Endothelial cell of umbilical vein (primary cell): ENCODE measurements around the gene CEP43. TPM values are rescaled to one million over a fixed set of nuclear protein-coding genes. Genes with fewer than 3 reads are reported as not detected.

Experiments used
- BruUV-seq: library from RNA; stranded (reverse); fragments of 400-500 nt; replicated peaks from 2 replicates; lab custom pipeline; 2021; lab: Mats Ljungman, UMichigan
- CTCF ChIA-PET: fragments of 300-600, 350-600 bp; sonication (Branson Sonifier 250); formaldehyde crosslinking; loops from one replicate; lab custom pipeline; 2021; ENCODE audit warnings: antibody characterized with exemption, inconsistent platforms; lab: Charles Lee
- POLR2A ChIA-PET: fragments of 300-600, 350-600 bp; sonication (Branson Sonifier 250); formaldehyde crosslinking; loops from one replicate; lab custom pipeline; 2021; ENCODE audit warnings: antibody characterized with exemption, inconsistent platforms; lab: Charles Lee
- DNase-seq: peaks from one replicate; pipeline ENCODE4 v3.0.0-alpha.2; 2011; ENCODE audit warnings: low read depth, low spot score
- FAIRE-seq: peaks from 2 replicates; lab custom pipeline; 2011; peaks lifted over from hg19 to GRCh38; lab: Jason Lieb, UNC
- H2AFZ ChIP-seq: 2 replicates; pipeline ENCODE4 v1.6.0; 2012; ENCODE audit warnings: low read depth, low read length, control low read depth, inconsistent platforms
- H3K27ac ChIP-seq: 2 replicates; pipeline ENCODE4 v1.5.1; 2011; ENCODE audit warnings: low read depth, mild to moderate bottlenecking, control low read depth, low read length, moderate library complexity; ENCODE audit not compliant: insufficient read depth
- H3K27me3 ChIP-seq, 2 experiments: 2 replicates each; pipeline versions ENCODE4 v1.6.0 to v1.6.1; 2011; ENCODE audit warnings: low read length in 2 of 2, mixed read lengths in 1 of 2; ENCODE audit not compliant: control insufficient read depth in 2 of 2, insufficient read depth in 2 of 2
- H3K36me3 ChIP-seq, 2 experiments: 2 replicates in 1 of 2; 3 replicates in 1 of 2; pipeline ENCODE4 v1.5.1; 2011; ENCODE audit warnings: low read length in 2 of 2, mild to moderate bottlenecking in 1 of 2, moderate library complexity in 1 of 2; ENCODE audit not compliant: control insufficient read depth in 2 of 2, insufficient read depth in 2 of 2; ENCODE audit errors: extremely low read depth in 1 of 2
- H3K4me1 ChIP-seq: 3 replicates; pipeline ENCODE4 v1.5.1; 2011; ENCODE audit warnings: mild to moderate bottlenecking, low read length; ENCODE audit not compliant: control insufficient read depth, insufficient read depth; ENCODE audit errors: extremely low read depth
- H3K4me2 ChIP-seq: 2 replicates; pipeline ENCODE4 v1.6.1; 2011; ENCODE audit warnings: low read length, control low read depth, mixed read lengths; ENCODE audit not compliant: insufficient read depth
- H3K4me3 ChIP-seq, 3 experiments: fragments of 200-600 bp in 1 of 3; sonication (generic), shearing (Covaris generic) in 1 of 3; replicated peaks in 1 of 3; 2 replicates each; pipeline ENCODE4 v1.5.1; 2011 to 2016; ENCODE audit warnings: control low read depth in 3 of 3, low read length in 3 of 3, mild to moderate bottlenecking in 2 of 3, inconsistent platforms in 1 of 3, low read depth in 1 of 3, moderate library complexity in 1 of 3; ENCODE audit not compliant: insufficient read depth in 1 of 3
- H3K79me2 ChIP-seq: 2 replicates; pipeline ENCODE4 v1.6.0; 2012; ENCODE audit warnings: low read length, inconsistent platforms; ENCODE audit not compliant: control insufficient read depth, insufficient read depth
- H3K9ac ChIP-seq: replicated peaks from 2 replicates; pipeline ENCODE3; 2011; ENCODE audit warnings: low read length, control low read depth; ENCODE audit not compliant: insufficient read depth; ENCODE audit errors: extremely low read depth
- H3K9me1 ChIP-seq: replicated peaks from 3 replicates; pipeline ENCODE4 v1.6.0; 2011; ENCODE audit warnings: mild to moderate bottlenecking, low read length; ENCODE audit not compliant: control insufficient read depth, insufficient read depth; ENCODE audit errors: extremely low read depth
- H3K9me3 ChIP-seq: replicated peaks from 2 replicates; pipeline ENCODE4 v1.5.1; 2012; ENCODE audit warnings: low read length, inconsistent platforms; ENCODE audit not compliant: control insufficient read depth, insufficient read depth
- H4K20me1 ChIP-seq: replicated peaks from 2 replicates; pipeline ENCODE3; 2011; ENCODE audit warnings: mild to moderate bottlenecking, low read length; ENCODE audit not compliant: control insufficient read depth, insufficient read depth; ENCODE audit errors: extremely low read depth
- CTCF ChIP-seq, 2 donors: IDR thresholded peaks; 1 replicate in 1 of 2; 2 replicates in 1 of 2; pipeline ENCODE4 v1.5.1; 2011; ENCODE audit warnings: low read length in 2 of 2, mild to moderate bottlenecking in 2 of 2, moderate library complexity in 2 of 2, control low read depth in 1 of 2, inconsistent platforms in 1 of 2, low read depth in 1 of 2; ENCODE audit not compliant: insufficient read depth in 1 of 2; ENCODE audit errors: extremely low read depth in 1 of 2
- EZH2 ChIP-seq: IDR thresholded peaks from 2 replicates; pipeline ENCODE4 v1.6.1; 2012; ENCODE audit warnings: borderline replicate concordance, low read depth, mild to moderate bottlenecking, moderate library complexity, low read length, inconsistent platforms; ENCODE audit not compliant: severe bottlenecking
- FOS ChIP-seq: IDR thresholded peaks from 2 replicates; pipeline ENCODE4 v1.6.1; 2011; ENCODE audit warnings: mild to moderate bottlenecking, low read length, moderate library complexity, borderline replicate concordance; ENCODE audit not compliant: insufficient read depth
- GATA2 ChIP-seq: IDR thresholded peaks from 2 replicates; pipeline ENCODE4 v1.7.0; 2011; ENCODE audit warnings: low read depth, mild to moderate bottlenecking, moderate library complexity, mixed read lengths, low read length; ENCODE audit not compliant: insufficient read length, insufficient read depth
- JUN ChIP-seq: IDR thresholded peaks from 2 replicates; pipeline ENCODE4 v1.6.1; 2011; ENCODE audit warnings: borderline replicate concordance, low read depth; ENCODE audit not compliant: insufficient read length, insufficient read depth
- MAX ChIP-seq: IDR thresholded peaks from 2 replicates; pipeline ENCODE4 v1.6.1; 2011; ENCODE audit not compliant: insufficient read depth, insufficient read length
- MYC ChIP-seq: IDR thresholded peaks from one replicate; pipeline ENCODE4 v1.6.1; 2011; ENCODE audit warnings: mild to moderate bottlenecking, low read depth, low read length
- POLR2A ChIP-seq: IDR thresholded peaks from 2 replicates; pipeline ENCODE4 v1.6.1; 2012; ENCODE audit warnings: low read depth, mild to moderate bottlenecking, control low read depth, low read length
- POLR2AphosphoS5 ChIP-seq: IDR thresholded peaks from 2 replicates; pipeline ENCODE4 v1.6.1; 2012; ENCODE audit warnings: low read depth, mild to moderate bottlenecking, control low read depth, low read length, moderate library complexity; ENCODE audit not compliant: insufficient read depth
- dilution Hi-C: fragments of 300-500 bp; cut with MboI; formaldehyde crosslinking; loops from one replicate; pipeline ENCODE4 v1.15.0; 2019; ENCODE audit warnings: low sequenced_read_pairs; ENCODE audit not compliant: extremely low pct_ligation_motif_present
- intact Hi-C: fragments of 100-400 bp; cut with micrococcal nuclease; formaldehyde crosslinking; loops from one replicate; pipeline ENCODE4 v1.10.0; 2022
- polyA plus RNA-seq, 4 experiments: library from polyadenylated mRNA; depleted of rRNA in 3 of 4; stranded (reverse) in 3 of 4; unstranded in 1 of 4; fragments of >200 nt; gene quantifications; 2 replicates each; pipeline versions ENCODE4 v1.2.1 to v1.2.3, GENCODE V29; 2011 to 2012; ENCODE audit warnings: missing spikeins in 1 of 4
- total RNA-seq: library from RNA; stranded (reverse); gene quantifications from 2 replicates; pipeline ENCODE4 v1.2.3, GENCODE V29; 2021

CEP43 gene
- total and polyA plus RNA-seq, 2 donors (not counting 3 experiments of a cell fraction or from before 2014, with no cell fraction given), result 6.5 to 22.5 TPM

GRCh38 chr6:167037762-167038161 is 38.6 kb downstream of the CEP43 start:
- ChIA-PET POLR2A (no interaction called here), CTCF (no interaction called here)
- Histone ChIP-seq H3K36me3 (peaks cover 8 to 14% of the 10 kb centered on the region in 2 experiments), H3K4me1 (no peaks in the 10 kb centered on the region), H3K9ac (no peak overlapping the region), H3K9me1 (no peaks in the 10 kb centered on the region), H3K4me3 (no peak overlapping the region), H3K27ac (no peak overlapping the region), H3K9me3 (no peaks in the 10 kb centered on the region), H2AFZ (no peak overlapping the region), H4K20me1 (no peaks in the 10 kb centered on the region), H3K27me3 (no peaks in the 10 kb centered on the region), H3K79me2 (no peaks in the 10 kb centered on the region), H3K4me2 (no peak overlapping the region)
- DNase-seq, result no peak
- no TSS peak for BruUV-seq
- intact Hi-C loops, result no loop called here
- FAIRE-seq, result no peak
- dilution Hi-C loops, result no loop called here
- TF ChIP-seq POLR2A (no peak), FOS (no peak), POLR2AphosphoS5 (no peak), MYC (no peak)

- intact Hi-C loops, result no loop called here
- Histone ChIP-seq H3K27ac (no peak overlapping the region), H3K79me2 (no peaks in the 10 kb centered on the region), H4K20me1 (no peaks in the 10 kb centered on the region), H2AFZ (no peak overlapping the region), H3K36me3 (peaks cover 0 to 6% of the 10 kb centered on the region in 2 experiments), H3K27me3 (no peaks in the 10 kb centered on the region), H3K4me1 (no peaks in the 10 kb centered on the region), H3K4me2 (no peak overlapping the region), H3K9me3 (no peaks in the 10 kb centered on the region), H3K4me3 (no peak overlapping the region), H3K9ac (no peak overlapping the region), H3K9me1 (no peaks in the 10 kb centered on the region)
- DNase-seq, result no peak
- ChIA-PET POLR2A (no interaction called here), CTCF (no interaction called here)
- no TSS peak for BruUV-seq
- dilution Hi-C loops, result no loop called here
- TF ChIP-seq MAX (no peak), CTCF (IDR thresholded peaks at IDR 0.05; ENCODE audit: extremely low read depth in 1 of 2, insufficient read depth in 1 of 2, low read depth in 1 of 2, low read length in 2 of 2) (no peak), POLR2A (no peak), GATA2 (no peak), MYC (no peak), EZH2 (no peak), FOS (no peak), POLR2AphosphoS5 (no peak), JUN (no peak)
- FAIRE-seq, result no peak
These were observed 45.5 kb downstream of the CEP43 start for GRCh38 chr6:167044696-167045095.
